Activated effector memory CD4-positive, alpha-beta T cell treated with Interleukin-2 at 50 U/mL for 16 hours (primary cell): ENCODE results near the gene TMEM45A.
"Not testable (repeated sequence)": the region's sequence is repeated elsewhere in the genome, so short reads cannot be mapped to it uniquely, and the experiment has no call there.

Experiments
- DNase-seq: peaks from one replicate; pipeline ENCODE4 v3.0.0-alpha.2; 2020

Gene TMEM45A

DNA sequence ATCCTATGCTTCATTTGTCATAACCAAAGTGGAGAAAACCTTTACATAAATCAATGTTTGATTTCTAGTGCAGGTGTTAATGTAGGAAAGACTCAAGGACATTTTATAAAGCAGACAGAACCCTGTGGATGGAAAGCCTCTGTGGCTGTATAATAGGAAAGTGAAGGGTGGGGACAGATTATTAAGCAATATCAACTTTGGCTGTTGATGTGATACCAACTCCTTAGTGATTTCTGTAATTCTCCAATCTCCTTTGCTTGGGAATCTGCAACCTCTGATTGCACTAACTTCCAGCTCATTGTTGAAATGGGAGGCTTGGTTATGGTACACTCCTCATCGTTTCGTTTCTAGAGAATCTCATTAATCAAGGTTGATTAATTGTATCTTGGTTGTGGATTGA, 87.7 kb downstream of the TMEM45A start:
- no peak for DNase-seq

DNA sequence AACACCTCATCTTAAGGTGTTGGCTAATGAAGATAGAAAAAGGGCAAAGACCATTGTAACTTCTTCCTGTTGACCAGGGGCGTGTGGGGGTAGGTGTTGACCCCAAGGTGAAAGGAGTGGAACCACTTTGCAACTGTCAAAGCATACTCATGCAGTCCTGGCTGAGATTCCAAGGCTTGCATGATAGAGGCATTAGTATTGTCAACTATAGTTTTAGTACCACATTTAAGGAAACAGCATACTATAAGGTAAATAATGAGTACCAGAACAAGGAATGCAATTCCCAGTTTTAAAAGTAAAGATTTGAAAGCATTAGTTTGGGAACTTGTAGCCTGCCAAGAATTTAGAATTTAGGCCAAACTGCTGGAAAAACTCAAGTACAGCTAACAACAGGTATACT, 89.2 kb downstream of the TMEM45A start:
- DNase-seq = no peak

DNA sequence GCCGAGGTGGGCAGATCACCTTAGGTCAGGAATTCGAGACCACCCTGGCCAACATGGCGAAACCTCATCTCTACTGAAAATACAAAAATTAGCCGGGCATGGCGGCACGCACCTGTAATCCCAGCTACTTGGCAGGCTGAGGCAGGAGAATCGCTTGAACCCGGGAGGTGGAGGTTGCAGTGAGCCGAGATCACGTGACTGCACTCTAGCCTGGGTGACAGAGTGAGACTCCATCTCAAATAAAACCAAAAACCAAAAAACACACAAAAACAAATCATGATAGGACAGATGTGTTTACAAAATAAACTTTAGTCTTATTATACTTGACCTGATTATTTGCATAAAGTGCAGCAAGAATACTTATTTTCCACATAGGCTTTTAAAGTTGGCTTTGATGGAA, 89.7 kb downstream of the TMEM45A start:
- not testable (repeated sequence) for DNase-seq

DNA sequence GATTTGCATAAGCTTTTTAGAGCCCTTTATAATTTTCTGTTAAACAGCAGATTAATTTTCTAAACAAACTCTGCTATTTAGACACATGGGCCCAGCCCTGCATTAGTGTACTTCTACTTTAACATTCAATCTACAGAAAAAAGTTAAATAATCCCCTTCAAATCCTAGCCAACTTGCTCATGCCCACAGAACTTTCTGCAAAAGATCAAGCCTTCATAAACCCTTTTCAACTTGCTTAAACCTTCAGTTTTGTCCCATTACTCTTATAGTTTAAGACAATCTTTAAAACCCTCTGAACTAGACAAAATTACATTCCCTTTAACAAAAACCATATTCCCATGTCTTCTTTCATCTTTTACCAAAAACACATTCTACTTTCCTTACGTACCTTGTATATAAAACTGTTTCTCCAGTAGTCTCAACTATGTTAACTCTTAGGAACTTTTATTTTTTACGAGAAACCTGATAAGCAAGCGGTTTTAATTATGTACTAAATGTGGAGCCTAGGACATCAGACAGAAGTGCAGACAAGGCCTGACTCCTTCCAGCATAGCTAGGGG, 91.8 kb downstream of the TMEM45A start:
- DNase-seq = no peak

DNA sequence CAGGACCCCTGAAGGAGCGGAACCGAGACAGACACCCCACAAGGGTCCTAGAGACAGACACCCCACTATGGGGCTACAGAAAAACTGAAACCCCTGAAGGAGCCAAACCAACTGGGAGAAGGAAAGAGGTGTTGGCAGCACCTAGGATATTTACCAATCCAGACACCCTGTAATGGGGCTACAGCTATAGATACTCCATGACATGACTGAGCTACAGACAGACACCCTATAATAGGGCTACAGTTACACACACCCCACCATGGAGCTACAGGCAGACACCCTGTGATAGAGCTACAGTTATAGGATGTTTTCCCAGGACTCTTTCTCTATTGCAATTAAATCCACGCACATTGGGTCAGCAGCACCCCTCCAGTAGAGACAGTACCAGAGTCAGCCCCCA, 94.4 kb downstream of the TMEM45A start:
- DNase-seq = no peak

DNA sequence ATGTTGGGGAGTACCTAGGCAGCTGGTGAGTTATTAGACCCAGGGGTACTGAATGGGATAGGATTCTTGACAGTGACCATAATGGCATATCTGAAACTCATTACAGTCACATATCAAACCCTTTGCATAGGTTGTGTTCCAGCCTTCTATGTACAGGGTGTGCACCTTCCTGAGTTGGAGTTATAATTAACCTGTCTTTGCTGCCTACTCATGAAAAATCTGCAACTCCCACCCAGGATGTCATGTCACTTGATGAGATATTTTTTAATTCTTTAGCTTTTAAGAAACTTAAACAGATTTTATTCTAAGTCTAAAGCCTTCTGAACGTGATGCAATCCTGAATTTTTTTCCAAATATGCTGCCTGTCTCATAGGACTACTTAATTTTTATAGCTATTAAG, 95.8 kb downstream of the TMEM45A start:
- no peak for DNase-seq

DNA sequence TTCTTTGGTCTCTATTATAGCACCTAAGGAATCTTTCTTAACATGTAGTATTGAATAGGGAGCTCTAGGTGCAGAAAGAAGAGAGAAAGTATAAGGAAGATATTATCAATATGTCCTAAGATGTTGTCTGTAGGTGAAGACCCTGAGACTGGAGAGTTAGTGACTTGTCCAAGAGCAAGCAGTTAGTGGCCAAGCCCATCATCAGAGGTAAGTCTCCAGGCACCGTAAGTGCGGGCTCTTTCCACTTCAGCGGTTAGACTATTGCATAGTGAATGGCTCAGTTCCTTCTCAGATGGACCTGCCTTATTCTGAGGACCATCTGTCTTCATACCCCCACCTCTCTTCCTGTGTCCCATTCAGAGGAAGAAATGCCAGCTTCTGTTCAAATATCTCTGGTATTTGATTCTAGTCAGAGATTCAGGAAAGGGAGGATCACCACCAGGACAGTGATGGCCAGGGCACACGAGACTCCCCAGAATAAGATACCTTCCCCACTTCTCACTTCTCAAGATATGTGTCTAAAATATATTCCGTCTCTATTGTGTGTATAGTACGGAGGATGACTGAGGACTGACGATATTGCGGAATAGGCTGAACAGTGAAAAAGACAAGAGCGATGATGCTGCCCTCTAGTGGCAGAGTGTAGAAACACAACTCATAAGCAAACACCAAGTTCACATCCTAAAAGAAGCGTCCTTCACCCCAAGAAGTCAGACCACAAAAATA, 97.9 kb downstream of the TMEM45A start:
- DNase-seq = peak; percentile 20

DNA sequence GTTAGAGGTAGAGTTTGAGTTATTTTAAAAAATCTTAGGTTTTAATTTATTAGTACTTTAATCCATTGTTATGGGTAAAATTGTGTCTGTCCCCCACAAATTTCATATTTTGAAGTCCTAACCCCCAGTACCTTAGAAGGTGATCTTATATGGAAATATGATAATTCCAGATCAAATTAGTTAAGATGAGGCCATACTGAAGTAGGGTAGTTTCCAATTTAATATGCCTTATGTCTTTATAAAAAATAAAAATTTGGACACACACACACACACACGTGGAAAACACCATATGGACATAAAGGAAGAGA, 98.4 kb downstream of the TMEM45A start:
- DNase-seq = no peak

DNA sequence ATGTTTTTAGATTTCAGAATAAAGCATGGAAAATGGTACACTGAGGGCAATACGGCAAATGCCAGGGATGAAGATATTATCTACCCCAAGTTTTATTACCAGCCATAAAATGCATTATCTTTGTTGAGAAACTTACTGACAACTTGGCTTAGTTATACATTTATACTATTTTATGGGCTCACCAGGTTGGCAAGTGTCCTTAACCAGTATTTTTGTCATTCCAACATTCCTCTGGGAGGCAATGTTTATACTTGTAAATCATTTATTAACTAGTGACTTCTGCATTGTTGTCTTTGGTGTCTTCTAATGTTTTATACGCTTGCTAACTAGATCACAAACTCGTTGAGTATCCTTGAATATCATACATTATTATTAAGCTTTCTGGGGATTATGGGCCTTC, 99.0 kb downstream of the TMEM45A start:
- DNase-seq = no peak

DNA sequence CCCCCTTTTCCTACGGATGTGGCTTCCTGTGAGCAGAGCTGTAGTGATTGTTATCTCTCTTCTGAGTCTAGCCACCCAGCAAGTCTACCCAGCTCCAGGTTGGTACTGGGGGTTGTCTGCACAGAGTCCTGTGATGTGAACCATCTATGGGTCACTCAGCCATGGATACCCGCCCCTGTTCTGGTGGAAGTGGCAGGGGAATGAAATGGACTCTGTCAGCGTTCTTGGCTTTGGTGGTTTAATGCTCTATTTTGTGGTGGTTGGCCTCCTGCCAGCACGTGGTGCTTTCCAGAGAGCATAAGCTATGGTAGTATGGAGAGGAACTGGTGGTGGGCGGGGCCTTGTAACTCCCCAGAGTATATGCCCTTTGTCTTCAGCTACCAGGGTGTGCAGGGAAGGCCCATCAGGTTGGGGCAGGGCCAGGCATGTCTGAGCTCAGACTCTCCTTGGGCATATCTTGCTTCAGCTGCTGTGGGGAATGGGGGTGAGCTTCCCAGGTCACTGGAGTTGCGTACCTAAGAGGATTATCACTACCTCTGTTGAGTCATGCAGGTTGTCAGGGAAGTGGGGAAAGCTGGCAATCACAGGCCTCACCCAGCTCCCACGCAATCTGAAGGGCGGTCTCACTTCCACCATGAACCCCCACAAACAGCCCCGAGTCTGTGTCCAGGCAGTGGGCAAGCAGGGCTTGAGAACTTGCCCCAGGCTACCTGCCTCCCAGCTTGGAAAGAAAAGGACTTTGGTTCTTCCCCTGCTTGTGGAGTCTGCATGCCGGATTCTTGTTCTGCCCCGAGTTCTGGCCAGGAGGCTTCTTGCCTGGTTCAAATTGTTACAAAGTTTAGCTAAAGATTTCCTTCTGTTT, 108.0 kb downstream of the TMEM45A start:
- DNase-seq = no peak

DNA sequence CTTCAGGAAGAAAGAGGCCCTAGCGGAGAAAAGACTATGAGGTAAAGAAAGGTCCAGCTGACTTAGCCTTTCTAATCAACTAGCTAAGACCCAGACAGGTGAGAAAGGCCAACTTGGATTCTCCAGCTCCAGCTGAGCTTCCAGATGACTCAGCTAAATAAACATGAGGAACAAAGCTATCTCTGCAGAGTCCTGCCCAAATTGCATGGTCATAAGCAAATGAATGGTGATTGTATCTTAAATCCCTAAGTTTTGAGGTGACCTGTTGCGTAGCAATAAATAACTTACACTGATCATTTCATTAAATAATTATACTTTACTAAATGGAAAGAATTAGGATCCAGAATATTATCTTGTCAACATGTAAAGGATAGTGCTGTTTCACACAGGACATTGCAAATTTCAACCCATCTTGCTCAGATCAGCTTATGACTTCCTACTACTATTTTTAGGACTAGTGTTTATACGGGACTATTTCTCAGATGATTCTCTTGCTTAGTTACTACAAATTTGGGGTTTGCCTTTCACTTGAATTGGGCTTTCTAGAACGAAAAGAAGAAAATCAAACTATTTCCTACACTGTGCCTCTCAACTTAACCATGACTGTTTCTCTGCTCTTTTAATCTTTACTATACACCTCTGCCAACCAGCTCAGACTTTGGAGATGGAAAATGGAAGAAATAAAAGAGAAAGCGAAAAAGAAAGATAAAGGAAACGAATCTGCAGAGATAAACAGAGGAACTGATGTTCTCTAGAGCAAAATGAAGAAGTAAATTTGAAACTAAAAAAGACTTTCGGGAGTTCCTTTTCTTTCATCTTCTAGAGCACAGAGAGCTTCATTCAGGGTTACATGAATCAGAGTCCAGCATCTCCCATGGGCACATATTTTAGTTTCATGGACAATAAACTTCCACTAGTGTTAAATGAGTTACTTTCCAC, 110.4 kb downstream of the TMEM45A start:
- no peak for DNase-seq

DNA sequence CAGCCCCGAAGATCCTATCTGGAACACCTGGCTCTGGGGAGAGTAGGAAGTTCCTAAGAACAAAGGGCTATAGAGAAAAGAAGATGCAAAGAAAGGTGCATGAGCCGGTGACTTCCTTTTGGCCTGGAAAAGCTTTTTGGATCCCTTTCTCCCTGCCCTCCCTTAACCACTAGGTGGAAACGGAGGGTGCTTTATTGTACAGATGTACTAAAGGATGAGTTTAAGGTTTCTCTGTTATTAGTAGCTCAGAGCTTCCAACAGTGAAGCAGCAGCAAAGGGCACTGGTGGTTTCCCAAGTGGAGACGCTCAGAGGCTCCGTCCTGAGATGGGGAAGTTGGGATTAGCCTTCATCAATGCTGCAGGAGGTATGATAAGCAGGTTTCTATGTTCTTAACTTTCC, 111.0 kb downstream of the TMEM45A start:
- DNase-seq = no peak

DNA sequence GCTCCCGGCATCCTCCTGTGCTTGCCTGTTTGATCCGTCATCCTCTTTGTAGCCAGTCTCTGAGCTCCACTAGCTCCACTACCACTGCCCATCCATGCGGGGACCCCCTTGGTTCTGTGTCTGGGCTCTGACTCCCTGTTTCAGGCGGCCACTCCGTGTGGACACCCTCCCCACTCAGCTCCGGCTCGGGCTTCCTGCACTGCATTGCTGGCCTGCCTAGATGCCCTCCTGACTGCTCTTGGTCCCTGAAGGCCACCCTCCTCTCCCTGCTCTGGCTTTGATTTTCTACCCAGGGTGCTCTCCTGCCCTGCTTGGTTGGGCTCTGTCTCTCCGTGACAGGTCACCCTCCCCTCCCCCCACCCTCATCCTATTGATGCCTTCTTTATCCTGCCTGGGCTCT, 112.9 kb downstream of the TMEM45A start:
- DNase-seq = no peak

DNA sequence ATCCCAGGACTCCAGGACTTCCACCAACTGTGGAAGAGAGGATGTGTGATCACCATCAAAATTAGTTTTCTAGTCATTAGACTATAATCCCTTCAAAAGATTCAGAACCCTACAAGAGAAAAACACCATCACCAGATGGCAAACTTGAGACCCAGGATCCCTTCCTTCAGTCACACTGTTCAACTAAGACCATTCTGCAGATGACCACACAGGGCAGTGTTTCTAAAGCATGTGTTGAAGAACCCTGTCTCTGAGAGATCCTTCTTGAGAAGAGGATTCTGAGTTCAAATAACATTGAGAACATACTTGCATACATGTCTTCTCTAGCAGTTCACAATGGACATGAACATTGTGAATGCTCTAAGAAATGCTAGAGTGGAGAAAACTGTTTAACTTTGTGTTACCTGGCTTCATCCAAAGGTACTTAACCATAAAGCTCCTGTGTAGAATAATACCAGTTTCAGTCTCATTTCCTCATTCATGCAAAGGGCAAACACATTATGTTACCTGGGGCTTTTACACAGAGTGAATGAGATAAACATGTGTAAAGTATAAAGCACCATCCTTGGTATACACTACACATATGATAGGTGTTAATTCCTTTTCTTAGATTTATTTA, 114.6 kb downstream of the TMEM45A start:
- no peak for DNase-seq

DNA sequence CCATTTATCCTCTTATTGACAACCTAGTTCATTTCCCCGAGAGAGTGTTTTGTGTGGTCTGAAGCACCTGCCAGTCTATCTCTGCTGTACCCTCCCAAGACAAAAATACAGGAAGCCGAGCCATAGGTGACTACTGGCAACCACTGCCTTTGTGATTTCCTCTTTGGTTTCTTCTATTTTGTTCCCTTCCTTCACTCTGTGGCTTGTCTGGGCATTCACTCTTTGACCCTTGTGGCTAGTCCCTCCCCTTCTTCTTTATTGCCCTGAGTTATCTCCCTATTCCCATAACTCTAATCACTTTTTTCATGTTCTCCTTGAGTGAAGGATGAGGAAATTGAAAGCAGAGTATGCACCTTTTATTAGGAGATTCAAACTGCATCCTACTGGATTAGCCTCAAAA, 116.9 kb downstream of the TMEM45A start, which contains the start of gene ADGRG7:
Gene ADGRG7, plus strand, starts transcription at position 297 of the 400 bp plus-strand sequence. CDS start 256 bp downstream, outside the sequence.
- DNase-seq = no peak

DNA sequence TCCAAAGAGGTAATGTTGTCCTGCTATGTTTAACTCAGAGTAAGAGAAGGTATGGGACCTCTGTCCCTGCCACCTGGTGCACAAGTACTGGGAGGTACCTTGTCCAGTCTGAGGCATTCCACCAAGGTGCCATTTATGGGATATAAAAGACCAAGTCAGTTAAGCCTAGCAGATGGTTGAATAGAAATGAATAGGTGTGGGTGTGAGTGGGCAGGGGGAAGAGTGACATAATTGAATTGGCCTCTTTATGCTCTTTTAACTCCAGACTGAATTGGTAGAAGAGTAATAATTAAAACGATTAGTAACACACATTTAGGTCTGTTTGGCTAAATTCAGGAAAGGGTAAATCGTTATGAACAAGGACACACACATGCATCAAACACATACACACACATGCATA, 117.5 kb downstream of the TMEM45A start:
- DNase-seq = no peak

DNA sequence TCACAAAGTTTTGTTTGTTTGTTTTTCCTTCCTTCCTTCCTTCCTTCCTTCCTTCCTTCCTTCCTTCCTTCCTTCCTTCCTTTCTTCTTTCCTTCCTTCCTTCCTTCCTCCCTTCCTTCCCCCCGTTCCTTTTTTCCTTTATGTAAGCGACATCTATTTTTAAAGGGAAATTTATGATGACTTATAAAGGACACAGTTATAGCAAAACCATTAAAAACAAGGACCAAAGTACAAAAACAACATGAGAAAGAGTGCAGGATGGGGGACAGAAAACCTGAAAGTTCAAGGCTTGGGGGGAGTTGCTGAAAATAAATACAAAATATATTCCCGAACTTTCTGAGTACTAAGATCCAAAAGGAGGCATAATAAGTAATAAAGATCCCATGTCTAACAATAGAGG, 118.8 kb downstream of the TMEM45A start:
- DNase-seq = no peak

DNA sequence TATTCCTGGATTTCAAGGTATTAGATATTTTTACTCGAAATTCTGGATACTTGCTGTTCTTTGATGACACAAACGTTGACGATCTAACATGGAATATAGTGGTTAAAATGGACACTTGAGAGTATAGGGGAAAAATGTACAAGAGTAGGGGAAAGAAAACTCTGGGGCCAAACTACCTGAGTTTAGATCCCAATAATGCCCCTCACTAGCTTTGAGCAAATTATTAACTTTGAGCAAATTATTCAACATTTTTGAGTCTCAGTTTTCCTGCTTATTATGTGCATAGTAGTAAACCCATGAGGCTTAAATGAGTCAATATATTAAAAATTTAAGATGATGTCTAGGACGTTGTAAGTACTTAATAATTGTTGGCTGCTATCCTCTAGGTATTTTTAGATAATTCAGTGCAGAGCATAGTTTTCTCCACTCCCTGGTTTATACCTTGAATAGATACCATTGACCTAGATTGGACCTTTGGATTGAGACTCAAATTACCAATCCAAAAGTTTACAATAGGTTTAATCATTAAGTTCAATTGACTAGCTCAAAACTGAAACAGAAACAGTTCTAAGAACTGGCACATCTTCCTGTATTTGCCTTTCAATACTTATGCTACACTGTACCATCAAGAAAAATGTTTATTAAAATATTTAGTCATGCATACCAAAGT, 121.4 kb downstream of the TMEM45A start:
- DNase-seq = no peak

DNA sequence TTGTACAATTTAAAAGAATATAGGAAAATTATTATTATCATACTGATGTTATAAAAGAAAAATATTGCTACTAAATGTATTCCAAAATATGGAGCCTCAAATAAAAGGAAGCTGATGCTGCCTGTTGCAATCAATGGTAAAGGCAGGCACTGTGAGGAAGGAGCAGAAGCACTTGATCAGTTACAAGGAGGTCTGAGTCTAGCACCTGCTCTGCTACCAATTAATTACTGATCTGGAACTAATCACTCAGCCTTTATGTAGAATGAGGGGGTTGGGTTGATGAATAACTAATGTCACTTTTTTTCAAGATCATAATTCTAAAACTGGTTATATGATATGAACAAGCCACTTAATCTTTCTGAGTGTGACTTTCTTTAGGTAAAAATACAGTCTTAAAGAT, 122.5 kb downstream of the TMEM45A start:
- no peak for DNase-seq

DNA sequence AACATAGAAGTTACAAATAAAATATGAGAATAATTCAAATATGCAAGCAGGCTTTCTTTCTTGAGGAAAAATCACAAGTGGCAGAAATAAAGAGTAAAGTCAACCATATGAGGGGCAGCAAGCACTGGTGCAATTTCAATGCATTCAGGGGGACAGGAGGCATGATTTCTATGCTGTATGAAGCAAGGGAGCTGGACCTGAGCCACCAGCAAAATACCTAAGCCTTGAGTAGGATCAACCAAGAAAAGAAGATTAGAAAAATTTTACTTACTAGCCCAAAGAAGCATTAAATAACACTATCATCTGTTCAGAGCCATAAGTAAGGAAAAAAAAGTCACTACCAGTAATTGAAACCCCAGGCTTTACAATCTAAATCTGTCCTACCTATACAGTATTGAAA, 123.3 kb downstream of the TMEM45A start:
- no peak for DNase-seq

DNA sequence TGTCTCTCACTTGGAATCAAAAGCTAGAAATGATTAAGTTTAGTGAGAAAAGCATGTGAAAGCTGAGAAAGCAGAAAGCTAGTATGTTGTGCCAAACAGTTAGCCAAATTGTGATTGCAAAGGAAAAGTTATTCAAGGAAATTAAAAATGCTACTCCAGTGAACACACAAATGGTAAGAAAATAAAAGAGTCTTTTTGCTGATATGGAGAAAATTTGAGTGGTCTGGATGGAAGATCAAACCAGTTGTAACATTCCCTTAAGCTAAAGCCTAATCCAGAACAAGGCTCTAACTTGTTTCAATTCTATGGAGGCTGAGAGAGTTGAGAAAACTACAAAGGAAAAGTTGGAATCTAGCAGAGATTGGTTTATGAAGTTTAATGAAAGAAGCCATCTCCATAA, 128.8 kb downstream of the TMEM45A start:
- no peak for DNase-seq
